Measurements from ENCODE around the gene PSMA6.

DNA sequence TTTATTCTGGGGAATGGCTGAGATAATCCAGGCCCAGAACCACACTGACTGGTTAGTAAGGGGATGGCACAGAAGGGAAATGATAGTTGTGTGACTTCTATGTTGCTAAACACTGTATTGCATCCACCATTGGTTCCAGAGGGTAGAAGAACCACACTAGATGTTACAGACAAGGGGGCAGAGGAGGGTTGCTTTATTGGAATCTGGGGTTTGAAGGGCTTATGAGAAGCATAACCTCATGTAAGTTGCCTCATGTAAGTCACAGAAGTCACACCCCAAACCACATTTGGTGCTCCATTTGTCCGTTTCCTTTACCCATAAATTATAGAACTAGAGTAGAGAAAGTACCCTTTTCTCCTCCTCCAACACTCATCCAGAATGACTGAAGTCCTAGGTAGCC, 5.5 kb upstream of the PSMA6 start:
- TF ChIP-seq, protein P1, sequence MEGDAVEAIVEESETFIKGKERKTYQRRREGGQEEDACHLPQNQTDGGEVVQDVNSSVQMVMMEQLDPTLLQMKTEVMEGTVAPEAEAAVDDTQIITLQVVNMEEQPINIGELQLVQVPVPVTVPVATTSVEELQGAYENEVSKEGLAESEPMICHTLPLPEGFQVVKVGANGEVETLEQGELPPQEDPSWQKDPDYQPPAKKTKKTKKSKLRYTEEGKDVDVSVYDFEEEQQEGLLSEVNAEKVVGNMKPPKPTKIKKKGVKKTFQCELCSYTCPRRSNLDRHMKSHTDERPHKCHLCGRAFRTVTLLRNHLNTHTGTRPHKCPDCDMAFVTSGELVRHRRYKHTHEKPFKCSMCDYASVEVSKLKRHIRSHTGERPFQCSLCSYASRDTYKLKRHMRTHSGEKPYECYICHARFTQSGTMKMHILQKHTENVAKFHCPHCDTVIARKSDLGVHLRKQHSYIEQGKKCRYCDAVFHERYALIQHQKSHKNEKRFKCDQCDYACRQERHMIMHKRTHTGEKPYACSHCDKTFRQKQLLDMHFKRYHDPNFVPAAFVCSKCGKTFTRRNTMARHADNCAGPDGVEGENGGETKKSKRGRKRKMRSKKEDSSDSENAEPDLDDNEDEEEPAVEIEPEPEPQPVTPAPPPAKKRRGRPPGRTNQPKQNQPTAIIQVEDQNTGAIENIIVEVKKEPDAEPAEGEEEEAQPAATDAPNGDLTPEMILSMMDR (conservative IDR thresholded peaks at IDR 0.05; ENCODE audit: low read depth, low read length): no peak
- TF ChIP-seq EZH2 (IDR thresholded peaks at IDR 0.05; ENCODE audit: low read length, unreplicated experiment) (no peak), EZH2phosphoT487 (IDR thresholded peaks at IDR 0.05; ENCODE audit: borderline replicate concordance, low read length) (no peak)

Measured in PC-3 (cell line).